ENCODE measurements around the gene HTRA2.
"Not testable (repeated sequence)": the region's sequence is repeated elsewhere in the genome, so short reads cannot be mapped to it uniquely, and the experiment has no call there.

HTRA2 gene

DNA sequence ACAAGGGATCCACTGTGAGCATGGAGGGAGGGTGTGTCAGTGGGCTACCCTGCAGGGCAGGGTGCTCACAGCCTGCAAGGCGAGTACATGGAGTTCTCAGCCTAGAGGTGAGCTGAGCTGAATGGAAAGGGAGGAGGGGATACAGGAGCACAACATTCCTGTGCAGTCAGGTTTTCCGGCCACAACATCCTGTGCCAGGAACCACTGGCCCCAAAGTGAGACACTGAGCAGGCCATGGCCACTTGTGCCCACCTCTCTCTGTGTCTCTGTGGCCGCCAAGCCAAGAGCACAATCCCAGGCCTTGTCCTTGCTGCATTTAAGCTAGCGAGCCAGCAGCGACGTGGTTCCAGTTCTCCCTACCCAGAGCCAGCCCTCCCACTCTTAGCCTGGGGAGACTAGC is 30.9 kb downstream of the HTRA2 start:
- Histone ChIP-seq H3K4me3 (ENCODE audit: low read depth in 1 of 2, low read length in 2 of 2) (no peak overlapping the region), H3K36me3 (ENCODE audit: control insufficient read depth in 1 of 2, insufficient read depth in 2 of 2, low read length in 2 of 2) (peaks cover 0 to 6% of the 10 kb centered on the region in 2 donors), H3K27me3 (ENCODE audit: low read depth, low read length) (no peaks in the 10 kb centered on the region), H3K27ac (ENCODE audit: low read length) (no peak overlapping the region), H3K4me1 (ENCODE audit: control insufficient read depth in 1 of 2, insufficient read depth in 2 of 2, low read length in 2 of 2) (no peaks in the 10 kb centered on the region), H3K9me3 (ENCODE audit: control insufficient read depth in 1 of 2, low read length in 2 of 2) (no peaks in the 10 kb centered on the region)

DNA sequence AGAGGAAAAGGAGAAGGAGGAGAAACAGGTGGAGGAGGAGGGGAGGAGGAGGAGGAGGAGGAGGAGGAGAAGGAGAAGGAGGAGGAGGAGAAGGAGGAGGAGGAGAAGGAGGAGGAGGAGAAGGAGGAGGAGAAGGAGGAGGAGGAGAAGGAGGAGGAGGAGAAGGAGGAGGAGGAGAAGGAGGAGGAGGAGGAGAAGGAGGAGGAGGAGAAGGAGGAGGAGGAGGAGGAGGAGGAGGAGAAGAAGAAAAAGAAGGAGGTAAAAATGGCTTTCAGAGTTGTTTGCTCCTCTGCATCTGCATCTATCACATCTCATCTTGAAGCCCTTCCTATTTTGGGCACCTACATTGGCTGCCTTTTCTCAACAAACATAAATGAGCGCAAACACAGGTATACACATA is 31.3 kb downstream of the HTRA2 start:
- not testable (repeated sequence) for H3K4me3 ChIP-seq (ENCODE audit: low read depth in 1 of 2, low read length in 2 of 2); H3K27ac ChIP-seq (ENCODE audit: low read length); H3K4me1 ChIP-seq (ENCODE audit: control insufficient read depth in 1 of 2, insufficient read depth in 2 of 2, low read length in 2 of 2); H3K27me3 ChIP-seq (ENCODE audit: low read depth, low read length); H3K9me3 ChIP-seq (ENCODE audit: control insufficient read depth in 1 of 2, low read length in 2 of 2); H3K36me3 ChIP-seq (ENCODE audit: control insufficient read depth in 1 of 2, insufficient read depth in 2 of 2, low read length in 2 of 2)

DNA sequence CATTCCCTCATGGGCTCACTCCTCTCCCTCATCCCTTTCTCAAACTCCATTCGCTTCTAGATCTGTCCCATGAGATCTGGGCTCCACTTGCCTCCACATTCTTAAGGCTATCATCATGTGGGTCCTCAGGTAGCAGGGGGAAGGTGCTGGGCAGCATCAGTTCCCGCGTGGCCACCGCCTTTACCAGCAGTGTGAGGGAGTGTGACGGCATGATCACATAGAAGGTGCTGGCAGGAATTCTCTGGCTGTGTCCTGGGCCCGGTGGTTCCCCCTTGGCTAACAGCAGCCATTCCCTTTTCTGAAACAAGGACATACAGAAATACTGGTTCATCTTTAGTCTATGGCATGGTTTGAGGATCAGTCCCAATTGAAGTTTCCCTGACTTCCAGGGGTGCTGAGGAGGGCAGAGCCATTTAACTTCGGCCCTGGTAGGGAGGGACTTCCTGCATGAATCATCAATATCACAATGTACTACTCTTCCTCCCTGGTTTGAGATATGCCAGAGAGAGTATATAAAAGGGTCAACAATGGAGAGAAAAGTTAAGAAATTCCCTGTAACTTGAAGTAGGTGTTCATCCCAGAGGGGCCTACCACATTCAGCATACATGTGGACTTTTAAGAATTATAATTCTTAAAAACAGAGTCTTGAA is 32.5 kb downstream of the HTRA2 start:
- no peaks in the 10 kb centered on the region for H3K36me3 ChIP-seq (ENCODE audit: control insufficient read depth in 1 of 2, insufficient read depth in 2 of 2, low read length in 2 of 2)

DNA sequence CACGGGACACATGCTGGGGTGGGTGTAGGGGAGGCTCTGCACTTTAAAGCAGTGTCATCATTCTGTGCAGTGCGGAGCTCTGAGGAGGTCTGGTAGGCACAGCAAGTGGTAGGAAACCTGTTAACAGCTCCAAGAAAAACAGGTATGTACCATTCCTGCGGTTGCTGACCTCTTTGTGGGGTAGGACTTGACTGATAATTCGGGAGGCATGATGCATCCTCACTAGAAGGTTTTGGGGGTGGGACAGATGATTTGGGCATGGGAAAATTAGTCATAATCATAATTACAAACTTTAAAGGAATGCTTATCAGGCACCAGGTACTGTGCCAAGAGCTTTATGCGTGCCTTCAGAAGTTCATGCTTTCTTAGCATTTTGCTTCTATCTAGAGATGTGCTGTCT is 34.5 kb downstream of the HTRA2 start:
- Histone ChIP-seq H3K36me3 (ENCODE audit: control insufficient read depth in 1 of 2, insufficient read depth in 2 of 2, low read length in 2 of 2) (no peaks in the 10 kb centered on the region), H3K9me3 (ENCODE audit: control insufficient read depth in 1 of 2, low read length in 2 of 2) (no peaks in the 10 kb centered on the region), H3K4me3 (ENCODE audit: low read depth in 1 of 2, low read length in 2 of 2) (no peak overlapping the region), H3K27me3 (ENCODE audit: low read depth, low read length) (no peaks in the 10 kb centered on the region), H3K4me1 (ENCODE audit: control insufficient read depth in 1 of 2, insufficient read depth in 2 of 2, low read length in 2 of 2) (no peaks in the 10 kb centered on the region), H3K27ac (ENCODE audit: low read length) (no peak overlapping the region)

More for the DNA sequence above, 32.5 kb downstream of the HTRA2 start:
- Histone ChIP-seq H3K27me3 (ENCODE audit: low read depth, low read length) (no peaks in the 10 kb centered on the region), H3K9me3 (ENCODE audit: control insufficient read depth in 1 of 2, low read length in 2 of 2) (no peaks in the 10 kb centered on the region), H3K4me1 (ENCODE audit: control insufficient read depth in 1 of 2, insufficient read depth in 2 of 2, low read length in 2 of 2) (no peaks in the 10 kb centered on the region), H3K4me3 (ENCODE audit: low read depth in 1 of 2, low read length in 2 of 2) (no peak overlapping the region), H3K27ac (ENCODE audit: low read length) (no peak overlapping the region)

DNA sequence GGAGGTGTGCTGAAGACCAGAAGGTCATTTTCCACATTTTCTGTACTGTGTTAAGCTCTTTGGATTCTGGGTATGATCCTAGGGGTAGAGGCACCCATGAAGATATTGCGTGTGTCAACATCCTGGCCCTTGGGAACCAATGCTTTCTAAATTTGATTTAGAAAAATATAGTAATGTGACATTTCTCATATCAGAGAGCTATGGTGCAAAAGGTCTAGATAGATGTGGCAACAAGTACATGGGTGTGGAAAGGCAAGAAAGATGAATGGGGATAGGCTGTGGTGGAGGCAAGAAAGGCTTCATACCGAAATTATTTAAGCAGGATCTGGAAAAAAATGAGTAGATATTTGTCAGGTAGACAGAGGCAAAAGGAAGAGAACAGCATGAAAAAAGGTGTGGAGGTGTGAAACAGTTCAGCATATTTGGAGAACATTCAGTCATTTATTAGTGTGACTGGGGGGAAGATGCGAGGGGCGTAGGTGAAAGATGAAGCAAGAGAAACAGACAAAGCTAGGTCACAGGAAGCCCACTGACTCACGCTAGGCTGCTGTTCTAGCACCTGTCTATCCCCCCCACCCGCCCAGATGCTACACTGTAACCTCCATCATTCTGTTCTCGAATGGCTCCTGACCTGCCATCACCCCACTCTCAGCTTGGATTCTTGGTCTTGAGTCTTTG is 36.5 kb downstream of the HTRA2 start:
- no peaks in the 10 kb centered on the region for H3K4me1 ChIP-seq (ENCODE audit: control insufficient read depth in 1 of 2, insufficient read depth in 2 of 2, low read length in 2 of 2)
- no peaks in the 10 kb centered on the region for H3K9me3 ChIP-seq (ENCODE audit: control insufficient read depth in 1 of 2, low read length in 2 of 2)
- no peaks in the 10 kb centered on the region for H3K36me3 ChIP-seq (ENCODE audit: control insufficient read depth in 1 of 2, insufficient read depth in 2 of 2, low read length in 2 of 2)
- H3K27ac ChIP-seq (ENCODE audit: low read length): no peak overlapping the region
- no peaks in the 10 kb centered on the region for H3K27me3 ChIP-seq (ENCODE audit: low read depth, low read length)
- H3K4me3 ChIP-seq (ENCODE audit: low read depth in 1 of 2, low read length in 2 of 2): no peak overlapping the region

DNA sequence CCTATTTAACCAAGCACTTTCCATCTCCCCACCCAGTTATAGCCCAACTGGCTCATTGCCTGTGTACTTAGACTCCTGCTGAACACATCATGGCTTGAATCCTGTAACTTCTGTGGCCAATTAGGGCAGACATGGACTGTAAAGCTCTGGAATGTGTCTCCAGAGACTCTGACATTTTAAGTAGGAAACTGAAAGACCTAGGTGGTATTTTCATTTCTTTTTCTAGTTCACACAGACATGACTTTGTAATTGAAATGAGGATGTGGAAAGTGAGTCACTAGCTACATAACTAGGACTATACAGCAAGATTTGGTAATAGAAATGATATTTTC is 37.0 kb downstream of the HTRA2 start:
- no peak overlapping the region for H3K27ac ChIP-seq (ENCODE audit: low read length)
- H3K27me3 ChIP-seq (ENCODE audit: low read depth, low read length): no peaks in the 10 kb centered on the region

DNA sequence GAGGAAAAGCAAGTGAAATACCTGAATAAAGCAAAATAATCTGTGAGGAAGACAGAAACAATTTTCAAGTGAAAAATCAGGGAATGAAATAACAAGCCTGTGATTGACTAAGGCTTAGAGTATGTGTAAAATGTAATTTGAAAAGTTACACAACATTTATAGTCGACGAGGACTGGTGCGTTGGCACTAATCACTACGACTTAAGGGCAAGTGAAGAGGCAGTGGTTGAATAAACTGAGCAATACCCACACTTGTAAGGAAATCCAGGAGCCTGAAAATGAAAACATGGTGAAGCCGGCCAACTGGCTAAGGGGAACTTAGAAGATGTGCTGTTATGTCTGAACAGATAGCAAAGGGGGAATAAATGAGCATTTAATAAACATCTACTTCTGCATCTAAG is 38.1 kb downstream of the HTRA2 start:
- H3K27ac ChIP-seq (ENCODE audit: low read length): no peak overlapping the region

More for the DNA sequence above, 37.0 kb downstream of the HTRA2 start:
- Histone ChIP-seq H3K4me3 (ENCODE audit: low read depth in 1 of 2, low read length in 2 of 2) (no peak overlapping the region), H3K36me3 (ENCODE audit: control insufficient read depth in 1 of 2, insufficient read depth in 2 of 2, low read length in 2 of 2) (no peaks in the 10 kb centered on the region), H3K9me3 (ENCODE audit: control insufficient read depth in 1 of 2, low read length in 2 of 2) (no peaks in the 10 kb centered on the region), H3K4me1 (ENCODE audit: control insufficient read depth in 1 of 2, insufficient read depth in 2 of 2, low read length in 2 of 2) (no peaks in the 10 kb centered on the region)

DNA sequence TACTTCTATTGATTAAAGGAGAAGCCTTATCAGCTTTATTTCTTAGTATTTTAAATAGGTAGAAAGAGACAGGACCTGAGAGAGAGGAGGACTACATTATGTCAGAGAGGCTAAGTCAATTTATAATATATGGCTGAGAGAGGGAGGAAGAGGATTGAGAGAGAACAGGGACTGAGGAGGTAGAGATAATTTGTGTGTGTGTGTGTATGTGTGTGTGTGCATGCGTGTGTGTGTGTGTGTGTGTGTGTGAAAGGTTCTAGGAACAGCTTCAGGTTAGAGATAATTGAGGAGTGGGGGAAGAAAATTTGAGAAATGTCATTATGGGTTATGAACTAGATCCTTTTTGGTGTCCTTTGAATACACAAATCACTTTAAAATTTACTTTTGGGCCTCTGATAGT is 40.0 kb downstream of the HTRA2 start:
- no peaks in the 10 kb centered on the region for H3K27me3 ChIP-seq (ENCODE audit: low read depth, low read length)
- H3K9me3 ChIP-seq (ENCODE audit: control insufficient read depth in 1 of 2, low read length in 2 of 2): no peaks in the 10 kb centered on the region
- no peaks in the 10 kb centered on the region for H3K36me3 ChIP-seq (ENCODE audit: control insufficient read depth in 1 of 2, insufficient read depth in 2 of 2, low read length in 2 of 2)
- no peaks in the 10 kb centered on the region for H3K4me1 ChIP-seq (ENCODE audit: control insufficient read depth in 1 of 2, insufficient read depth in 2 of 2, low read length in 2 of 2)
- no peak overlapping the region for H3K4me3 ChIP-seq (ENCODE audit: low read depth in 1 of 2, low read length in 2 of 2)
- no peak overlapping the region for H3K27ac ChIP-seq (ENCODE audit: low read length)

More for the DNA sequence above, 38.1 kb downstream of the HTRA2 start:
- Histone ChIP-seq H3K4me3 (ENCODE audit: low read depth in 1 of 2, low read length in 2 of 2) (no peak overlapping the region), H3K9me3 (ENCODE audit: control insufficient read depth in 1 of 2, low read length in 2 of 2) (no peaks in the 10 kb centered on the region), H3K36me3 (ENCODE audit: control insufficient read depth in 1 of 2, insufficient read depth in 2 of 2, low read length in 2 of 2) (no peaks in the 10 kb centered on the region), H3K4me1 (ENCODE audit: control insufficient read depth in 1 of 2, insufficient read depth in 2 of 2, low read length in 2 of 2) (no peaks in the 10 kb centered on the region), H3K27me3 (ENCODE audit: low read depth, low read length) (no peaks in the 10 kb centered on the region)

DNA sequence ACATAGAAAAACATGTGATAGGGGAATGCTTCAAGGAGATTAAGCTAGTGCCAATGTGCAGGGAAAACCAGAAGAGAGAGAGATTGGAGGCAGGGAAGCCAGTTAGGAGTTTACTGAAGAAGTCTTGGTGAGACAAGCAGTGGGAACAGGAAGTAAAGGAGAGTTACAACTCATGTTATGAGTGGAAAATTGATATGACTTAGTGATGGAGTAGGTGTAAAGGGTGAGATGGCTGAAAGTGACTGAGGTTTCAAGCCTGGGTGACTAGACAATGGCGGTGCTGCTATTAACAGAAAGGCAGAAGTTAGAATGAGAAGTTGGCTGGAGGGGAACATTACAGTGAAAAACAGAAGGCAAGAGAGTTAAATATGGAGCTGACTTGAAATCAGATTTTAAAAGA is 41.3 kb downstream of the HTRA2 start:
- H3K4me1 ChIP-seq (ENCODE audit: control insufficient read depth in 1 of 2, insufficient read depth in 2 of 2, low read length in 2 of 2): no peaks in the 10 kb centered on the region
- no peak overlapping the region for H3K4me3 ChIP-seq (ENCODE audit: low read depth in 1 of 2, low read length in 2 of 2)
- H3K27ac ChIP-seq (ENCODE audit: low read length): no peak overlapping the region
- no peaks in the 10 kb centered on the region for H3K9me3 ChIP-seq (ENCODE audit: control insufficient read depth in 1 of 2, low read length in 2 of 2)
- no peaks in the 10 kb centered on the region for H3K36me3 ChIP-seq (ENCODE audit: control insufficient read depth in 1 of 2, insufficient read depth in 2 of 2, low read length in 2 of 2)
- H3K27me3 ChIP-seq (ENCODE audit: low read depth, low read length): no peaks in the 10 kb centered on the region

DNA sequence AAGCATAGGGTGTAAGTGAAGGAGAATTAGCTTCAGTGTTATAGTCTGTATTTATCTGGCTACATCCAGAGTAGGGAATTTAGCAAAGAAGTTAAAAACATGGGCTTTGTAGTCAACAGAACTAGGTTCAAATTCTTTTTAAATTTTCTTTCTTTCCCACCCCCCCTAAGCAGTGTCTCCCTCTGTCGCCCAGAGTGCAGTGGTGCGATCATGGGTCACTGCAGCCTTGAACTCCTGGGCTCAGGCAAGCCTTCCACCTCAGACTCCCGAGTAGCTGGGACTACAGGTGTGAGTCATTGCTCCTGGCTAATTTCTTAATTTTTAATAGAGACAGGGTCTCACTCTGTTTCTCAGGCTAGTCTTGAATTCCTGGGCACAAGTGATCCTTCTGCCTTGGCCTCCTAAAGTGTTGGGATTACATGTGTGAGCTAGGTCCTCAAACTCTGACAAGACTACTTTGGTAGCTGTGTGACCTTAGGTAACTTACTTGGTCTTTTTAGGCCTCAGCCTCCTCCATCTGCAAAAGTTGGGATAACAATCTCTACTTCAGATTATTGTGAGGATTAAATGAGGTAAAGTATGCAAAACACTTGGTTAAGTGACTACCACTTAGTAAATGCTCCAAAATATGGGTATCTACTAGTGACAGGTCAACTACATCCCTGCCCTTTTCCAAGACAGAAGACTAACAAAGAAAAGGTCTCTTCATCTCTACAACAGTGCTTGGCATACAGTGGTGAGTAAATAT is 42.6 kb downstream of the HTRA2 start:
- peaks cover 0 to 7% of the 10 kb centered on the region in 2 donors for H3K4me1 ChIP-seq (ENCODE audit: control insufficient read depth in 1 of 2, insufficient read depth in 2 of 2, low read length in 2 of 2)
- no peaks in the 10 kb centered on the region for H3K9me3 ChIP-seq (ENCODE audit: control insufficient read depth in 1 of 2, low read length in 2 of 2)
- no peaks in the 10 kb centered on the region for H3K36me3 ChIP-seq (ENCODE audit: control insufficient read depth in 1 of 2, insufficient read depth in 2 of 2, low read length in 2 of 2)
- no peak overlapping the region for H3K27ac ChIP-seq (ENCODE audit: low read length)
- no peaks in the 10 kb centered on the region for H3K27me3 ChIP-seq (ENCODE audit: low read depth, low read length)
- H3K4me3 ChIP-seq (ENCODE audit: low read depth in 1 of 2, low read length in 2 of 2): no peak overlapping the region

DNA sequence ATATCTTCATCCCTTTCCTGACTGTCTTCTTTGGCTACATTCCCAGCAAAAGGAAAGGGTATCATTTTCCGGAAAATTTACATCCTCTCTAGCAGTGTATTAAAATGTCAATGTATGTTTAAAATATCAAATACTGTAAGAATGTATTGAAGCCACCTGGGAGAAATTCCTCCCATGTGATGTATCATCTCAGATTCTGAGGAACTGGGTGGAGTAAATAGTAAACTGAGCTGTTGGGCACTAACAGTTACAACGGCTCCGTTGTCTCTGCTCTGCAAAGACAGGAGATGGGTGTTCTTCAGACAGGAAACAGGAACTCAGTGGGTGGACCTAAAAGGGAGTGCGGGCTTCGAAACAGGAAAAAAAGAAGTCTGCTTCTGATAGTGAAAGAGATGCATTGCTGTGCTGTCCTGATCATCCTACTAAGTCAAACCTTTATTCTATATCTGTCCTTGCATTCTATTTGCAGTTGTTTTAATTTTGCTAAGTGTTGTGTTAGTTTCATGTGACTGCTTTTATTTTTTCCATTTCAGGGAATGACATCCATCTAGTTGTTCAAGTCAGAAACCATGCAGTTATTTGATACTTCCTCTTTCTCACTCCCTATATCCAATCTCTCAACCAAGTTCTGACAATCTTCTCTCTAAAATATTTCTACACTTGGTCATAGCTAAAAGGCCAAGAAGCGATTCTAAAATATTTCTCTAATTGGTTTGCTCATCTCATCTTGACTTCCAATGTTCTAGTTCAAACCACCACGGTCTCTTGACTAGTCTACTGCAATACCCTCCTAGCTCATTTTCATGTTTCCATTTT is 44.2 kb downstream of the HTRA2 start:
- Histone ChIP-seq H3K9me3 (ENCODE audit: control insufficient read depth in 1 of 2, low read length in 2 of 2) (no peaks in the 10 kb centered on the region), H3K4me1 (ENCODE audit: control insufficient read depth in 1 of 2, insufficient read depth in 2 of 2, low read length in 2 of 2) (peaks cover 0 to 7% of the 10 kb centered on the region in 2 donors), H3K36me3 (ENCODE audit: control insufficient read depth in 1 of 2, insufficient read depth in 2 of 2, low read length in 2 of 2) (no peaks in the 10 kb centered on the region), H3K27me3 (ENCODE audit: low read depth, low read length) (no peaks in the 10 kb centered on the region), H3K4me3 (ENCODE audit: low read depth in 1 of 2, low read length in 2 of 2) (no peak overlapping the region), H3K27ac (ENCODE audit: low read length) (no peak overlapping the region)
